Muscle of back (tissue), 11 donors: Measurements from ENCODE around the gene GFRA3. TPM values are rescaled to one million over a fixed set of nuclear protein-coding genes. Genes with fewer than 3 reads are reported as not detected.
"Not testable (repeated sequence)": the region's sequence is repeated elsewhere in the genome, so short reads cannot be mapped to it uniquely, and the experiment has no call there.

ENCODE experiments used
- DNase-seq, 3 donors: peaks; one replicate each; pipeline versions ENCODE4 v3.0.0 to v3.0.0-alpha.2; 2013
- polyA plus RNA-seq, 10 donors: library from polyadenylated mRNA; unstranded; fragments of 120-200 nt; gene quantifications; one replicate each; pipeline ENCODE4 v1.2.1, GENCODE V29; 2013; ENCODE audit not compliant: insufficient read length in 10 of 10

GFRA3 gene
- polyA plus RNA-seq, 10 donors = 3.7 to 13.7 (median 5.5) TPM

- DNase-seq = not testable (repeated sequence)
These were observed 26.6 kb downstream of the GFRA3 start for GRCh38 chr5:138247800-138248199.

GRCh38 chr5:138246822-138247221 is 27.6 kb downstream of the GFRA3 start:
- no peak for DNase-seq

GRCh38 chr5:138246334-138246733 is 28.1 kb downstream of the GFRA3 start:
- DNase-seq = no peak

GRCh38 chr5:138245717-138246116 is 28.7 kb downstream of the GFRA3 start:
- no peak for DNase-seq

- peak in 1 of 3 donors; percentile 6 for DNase-seq
These were observed 30.6 kb downstream of the GFRA3 start for GRCh38 chr5:138243794-138244193.

- DNase-seq = peak in 2 of 3 donors; percentile 32 to 71
These were observed 32.5 kb downstream of the GFRA3 start for GRCh38 chr5:138241688-138242571.

- no peak for DNase-seq
These were observed 33.6 kb downstream of the GFRA3 start for GRCh38 chr5:138240650-138241385.

GRCh38 chr5:138238034-138238433 is 36.4 kb downstream of the GFRA3 start:
- DNase-seq = no peak

- no peak for DNase-seq
These were observed 39.8 kb downstream of the GFRA3 start for GRCh38 chr5:138234651-138235050.

- DNase-seq = no peak
These were observed 41.1 kb downstream of the GFRA3 start for GRCh38 chr5:138233280-138233679.

- DNase-seq = peak in 1 of 3 donors; percentile 15
These were observed 43.3 kb downstream of the GFRA3 start for GRCh38 chr5:138230981-138231589.

- no peak for DNase-seq
These were observed 44.2 kb downstream of the GFRA3 start for GRCh38 chr5:138230261-138230660.

- no peak for DNase-seq
These were observed 45.0 kb downstream of the GFRA3 start for GRCh38 chr5:138229387-138229786.

GRCh38 chr5:138226910-138227309 is 47.5 kb downstream of the GFRA3 start:
- DNase-seq = no peak

- no peak for DNase-seq
These were observed 49.7 kb downstream of the GFRA3 start for GRCh38 chr5:138224712-138225111.

- DNase-seq = no peak
These were observed 50.9 kb downstream of the GFRA3 start for GRCh38 chr5:138223532-138223931.

GRCh38 chr5:138216799-138217198 is 57.6 kb downstream of the GFRA3 start:
- no peak for DNase-seq

GRCh38 chr5:138213161-138214029 is 61.0 kb downstream of the GFRA3 start, which contains the start of gene CDC23:
Gene CDC23, minus strand, starts transcription at chr5:138213323. Its CDS starts 11 bp downstream, at chr5:138213312.
- peak; percentile 98 to 99 (median 99) for DNase-seq

- no peak for DNase-seq
These were observed 61.6 kb downstream of the GFRA3 start for GRCh38 chr5:138212828-138213160.

GRCh38 chr5:138210985-138211384 is 63.4 kb downstream of the GFRA3 start:
- DNase-seq = no peak
